Sigmoid colon (tissue), 7 donors: Measurements from ENCODE around the gene SLC22A4. TPM values are rescaled to one million over a fixed set of nuclear protein-coding genes. Genes with fewer than 3 reads are reported as not detected.

Experiments used
- DNase-seq: peaks from one replicate; pipeline ENCODE4 v3.0.0-alpha.2; 2019
- H3K27ac ChIP-seq, 4 donors: fragments of 200-600 bp; sonication (generic); one replicate each; pipeline ENCODE4 v1.5.1; 2016 to 2019; ENCODE audit warnings: mild to moderate bottlenecking in 1 of 4
- H3K27me3 ChIP-seq, 3 donors: fragments of 200-600 bp; sonication (generic); one replicate each; pipeline ENCODE4 v1.5.1; 2019; ENCODE audit warnings: mild to moderate bottlenecking in 1 of 3
- H3K36me3 ChIP-seq, 4 donors: fragments of 200-600 bp; sonication (generic); one replicate each; pipeline ENCODE4 v1.5.1; 2016 to 2019
- H3K4me1 ChIP-seq, 4 donors: fragments of 200-600 bp; sonication (generic); one replicate each; pipeline ENCODE4 v1.5.1; 2017 to 2019
- H3K4me3 ChIP-seq, 4 donors: fragments of 200-600 bp; sonication (generic); one replicate each; pipeline ENCODE4 v1.5.1; 2017 to 2019; ENCODE audit warnings: mild to moderate bottlenecking in 2 of 4, moderate library complexity in 1 of 4
- H3K9me3 ChIP-seq, 4 donors: fragments of 200-600 bp in 3 of 4; sonication (generic) in 3 of 4; one replicate each; pipeline versions ENCODE4 v1.5.1 to v1.6.1; 2013 to 2019
- CTCF ChIP-seq, 4 experiments: fragments of 450-650 bp in 3 of 4; fragments of 200-600 bp in 1 of 4; IDR thresholded peaks; one replicate each; pipeline ENCODE4 v1.5.1; 2016 to 2019; ENCODE audit warnings: antibody characterized with exemption in 4 of 4, mild to moderate bottlenecking in 3 of 4, moderate library complexity in 2 of 4
- EP300 ChIP-seq, 4 donors: sonication (generic); formaldehyde crosslinking; IDR thresholded peaks; one replicate each; pipeline ENCODE4 v1.6.1; 2017; ENCODE audit warnings: antibody characterized with exemption in 4 of 4
- POLR2A ChIP-seq, 2 donors: fragments of 450-650 bp; IDR thresholded peaks; one replicate each; pipeline ENCODE4 v1.6.1; 2016; ENCODE audit warnings: antibody characterized with exemption in 2 of 2, mild to moderate bottlenecking in 2 of 2, moderate library complexity in 2 of 2
- POLR2AphosphoS5 ChIP-seq, 4 donors: sonication (generic); formaldehyde crosslinking; IDR thresholded peaks; one replicate each; pipeline ENCODE4 v1.6.1; 2017; ENCODE audit warnings: antibody characterized with exemption in 4 of 4
- WGBS, 2 donors: extraction: QIAGEN DNeasy Blood & Tissue Kit; methylation state at CpG; one replicate each; pipeline ENCODE4 v1.1.7; 2013; 5-methylcytosine and 5-hydroxymethylcytosine counted together
- intact Hi-C: fragments of 100-400 bp; cut with DNase I; formaldehyde crosslinking; loops from one replicate; pipeline ENCODE4 v1.15.1; 2023
- polyA plus RNA-seq, 3 donors: library from polyadenylated mRNA; stranded (reverse); fragments of 200-250 nt; gene quantifications; one replicate each; pipeline ENCODE4 v1.2.3, GENCODE V29; 2013
- total RNA-seq, 4 donors: library from RNA; depleted of rRNA; stranded (reverse); fragments of >200 nt; gene quantifications; one replicate each; pipeline ENCODE4 v1.1.0, GENCODE V29; 2016
- donor health status: healthy with polysubstance abuse.
- donor health status: Bipolar disorder and iron deficiency.
- donor health status: healthy.

Gene SLC22A4
- total and polyA plus RNA-seq, 7 donors: 0.49 to 3.4 (median 0.83) TPM

GRCh38 chr5:132266031-132266835 is 28.0 kb upstream of the SLC22A4 start:
- H3K27me3 ChIP-seq: no peaks in the 10 kb centered on the region
- TF ChIP-seq POLR2A (IDR thresholded peaks at IDR 0.05) (no peak), EP300 (IDR thresholded peaks at IDR 0.05) (no peak), CTCF (IDR thresholded peaks at IDR 0.05) (no peak), POLR2AphosphoS5 (IDR thresholded peaks at IDR 0.05) (no peak)
- no peaks in the 10 kb centered on the region for H3K9me3 ChIP-seq
- H3K27ac ChIP-seq: peak overlapping the region; percentile 97 to 99 (median 98)
- H3K4me3 ChIP-seq: no peak overlapping the region
- peaks cover 8 to 68% (median 17%) of the 10 kb centered on the region in 4 donors for H3K36me3 ChIP-seq
- WGBS, 2 donors: 60 to 79% methylated on average over 7 of the region's 7 CpGs
- H3K4me1 ChIP-seq: peaks cover 0 to 100% (median 96%) of the 10 kb centered on the region in 4 donors
- intact Hi-C loops: loop anchor here (10.0 kb wide), 1 partner anchor 229 kb away; the partner anchor contains the start of gene IRF1
- DNase-seq: no peak

- no peak for DNase-seq
- WGBS, 2 donors: 95 to 96% methylated on average over 1 of the region's 1 CpG
- Histone ChIP-seq H3K9me3 (no peaks in the 10 kb centered on the region), H3K27ac (peak overlapping the region; percentile 97 to 99 (median 98)), H3K27me3 (no peaks in the 10 kb centered on the region), H3K4me3 (no peak overlapping the region), H3K4me1 (peaks cover 0 to 94% (median 90%) of the 10 kb centered on the region in 4 donors), H3K36me3 (peaks cover 12 to 74% (median 22%) of the 10 kb centered on the region in 4 donors)
- TF ChIP-seq POLR2A (IDR thresholded peaks at IDR 0.05) (no peak), EP300 (IDR thresholded peaks at IDR 0.05) (no peak), POLR2AphosphoS5 (IDR thresholded peaks at IDR 0.05) (no peak), CTCF (IDR thresholded peaks at IDR 0.05) (no peak)
- intact Hi-C loops: loop anchor here (10.0 kb wide), 1 partner anchor 228 kb away; the partner anchor contains the start of gene IRF1
Observed at GRCh38 chr5:132266836-132267160, 27.4 kb upstream of the SLC22A4 start.

GRCh38 chr5:132267166-132267739 is 26.9 kb upstream of the SLC22A4 start:
- no peak overlapping the region for H3K4me3 ChIP-seq
- peak overlapping the region; percentile 97 to 99 (median 98) for H3K27ac ChIP-seq
- no peaks in the 10 kb centered on the region for H3K27me3 ChIP-seq
- no peaks in the 10 kb centered on the region for H3K9me3 ChIP-seq
- peaks cover 0 to 91% (median 86%) of the 10 kb centered on the region in 4 donors for H3K4me1 ChIP-seq
- no peak for TF ChIP-seq CTCF (IDR thresholded peaks at IDR 0.05)
- TF ChIP-seq POLR2A (IDR thresholded peaks at IDR 0.05): no peak
- DNase-seq: no peak
- H3K36me3 ChIP-seq: peaks cover 16 to 75% (median 25%) of the 10 kb centered on the region in 4 donors
- intact Hi-C loops: loop anchor here (10.0 kb wide), 1 partner anchor 228 kb away; the partner anchor contains the start of gene IRF1

GRCh38 chr5:132267931-132268768 is 26.0 kb upstream of the SLC22A4 start:
- Histone ChIP-seq H3K27me3 (no peaks in the 10 kb centered on the region), H3K36me3 (peaks cover 19 to 70% (median 26%) of the 10 kb centered on the region in 4 donors), H3K9me3 (no peaks in the 10 kb centered on the region), H3K4me3 (no peak overlapping the region), H3K4me1 (peaks cover 0 to 91% (median 87%) of the 10 kb centered on the region in 4 donors), H3K27ac (peak overlapping the region; percentile 97 to 99 (median 98))
- peak; percentile 78 for DNase-seq
- WGBS, 2 donors: 70 to 72% methylated on average over 6 of the region's 6 CpGs
- TF ChIP-seq EP300 (IDR thresholded peaks at IDR 0.05): no peak
- TF ChIP-seq POLR2A (IDR thresholded peaks at IDR 0.05): no peak
- no peak for TF ChIP-seq CTCF (IDR thresholded peaks at IDR 0.05)
- peak in 1 of 4 donors; percentile 18 for TF ChIP-seq POLR2AphosphoS5 (IDR thresholded peaks at IDR 0.05)
- intact Hi-C loops: loop anchor here (10.0 kb wide), 1 partner anchor 227 kb away; the partner anchor contains the start of gene IRF1
